H9 (cell line): Measurements from ENCODE around the gene CD244. TPM values are rescaled to one million over a fixed set of nuclear protein-coding genes. Genes with fewer than 3 reads are reported as not detected.

ENCODE experiments used
- DNase-seq: peaks from one replicate; pipeline ENCODE4 v3.0.0-alpha.2; 2017
- H2AFZ ChIP-seq: one replicate; pipeline ENCODE4 v1.6.1; 2013; ENCODE audit warnings: mild to moderate bottlenecking, low read length, control low read depth, moderate library complexity
- H2AK5ac ChIP-seq: 2 replicates; pipeline ENCODE4 v1.6.1; 2013; ENCODE audit warnings: low read length, control low read depth, mixed read lengths; ENCODE audit not compliant: insufficient read length
- H2BK120ac ChIP-seq: one replicate; pipeline ENCODE4 v1.6.1; 2013; ENCODE audit warnings: low read depth, mild to moderate bottlenecking, low read length, control low read depth, inconsistent platforms; ENCODE audit not compliant: poor library complexity, severe bottlenecking
- H2BK12ac ChIP-seq: 2 replicates; pipeline ENCODE4 v1.6.1; 2013; ENCODE audit warnings: low read length, control low read depth, mixed read lengths, low read depth; ENCODE audit not compliant: insufficient read length
- H2BK15ac ChIP-seq: 2 replicates; pipeline ENCODE4 v1.6.1; 2013; ENCODE audit warnings: low read depth, low read length, control low read depth
- H2BK20ac ChIP-seq: one replicate; pipeline ENCODE4 v1.6.1; 2013; ENCODE audit warnings: low read depth, mild to moderate bottlenecking, low read length, control low read depth, inconsistent platforms; ENCODE audit not compliant: poor library complexity, severe bottlenecking
- H2BK5ac ChIP-seq: 2 replicates; pipeline ENCODE4 v1.6.1; 2013; ENCODE audit warnings: low read length, control low read depth, mixed read lengths; ENCODE audit not compliant: insufficient read length
- H3K14ac ChIP-seq: 2 replicates; pipeline ENCODE4 v1.6.1; 2013; ENCODE audit warnings: low read length, control low read depth; ENCODE audit not compliant: insufficient read depth
- H3K18ac ChIP-seq: 2 replicates; pipeline ENCODE4 v1.6.1; 2013; ENCODE audit warnings: low read depth, mild to moderate bottlenecking, mixed read lengths, low read length, control low read depth; ENCODE audit not compliant: insufficient read length
- H3K23ac ChIP-seq: 2 replicates; pipeline ENCODE4 v1.6.1; 2013; ENCODE audit warnings: low read length, control low read depth, mixed read lengths, low read depth; ENCODE audit not compliant: insufficient read length
- H3K23me2 ChIP-seq: 2 replicates; pipeline ENCODE4 v1.6.1; 2013; ENCODE audit warnings: low read depth, mild to moderate bottlenecking, mixed read lengths, low read length, control low read depth; ENCODE audit not compliant: insufficient read length, poor library complexity, severe bottlenecking
- H3K27ac ChIP-seq: 2 replicates; pipeline ENCODE4 v1.5.1; 2013; ENCODE audit warnings: low read length, control low read depth, mixed read lengths, low read depth; ENCODE audit not compliant: insufficient read length
- H3K27me3 ChIP-seq: 2 replicates; pipeline ENCODE4 v1.6.1; 2013; ENCODE audit warnings: low read length, control low read depth, inconsistent platforms; ENCODE audit not compliant: insufficient read depth
- H3K4ac ChIP-seq: 2 replicates; pipeline ENCODE4 v1.6.1; 2013; ENCODE audit warnings: low read depth, mild to moderate bottlenecking, control low read depth, inconsistent platforms, low read length, moderate library complexity
- H3K4me1 ChIP-seq: 2 replicates; pipeline ENCODE4 v1.6.1; 2013; ENCODE audit warnings: low read length, control low read depth, inconsistent platforms; ENCODE audit not compliant: insufficient read depth
- H3K4me2 ChIP-seq: 2 replicates; pipeline ENCODE4 v1.6.1; 2013; ENCODE audit warnings: low read length, control low read depth, mixed read lengths; ENCODE audit not compliant: insufficient read length, insufficient read depth
- H3K56ac ChIP-seq: 2 replicates; pipeline ENCODE4 v1.6.1; 2013; ENCODE audit warnings: low read depth, mild to moderate bottlenecking, mixed read lengths, low read length, control low read depth; ENCODE audit not compliant: insufficient read length
- H3K79me1 ChIP-seq: 2 replicates; pipeline ENCODE4 v1.6.1; 2013; ENCODE audit warnings: low read depth, mild to moderate bottlenecking, moderate library complexity, low read length, control low read depth, inconsistent platforms; ENCODE audit not compliant: insufficient read depth, poor library complexity, severe bottlenecking
- H3K79me2 ChIP-seq: 2 replicates; pipeline ENCODE4 v1.6.1; 2013; ENCODE audit warnings: low read length, control low read depth, inconsistent platforms; ENCODE audit not compliant: insufficient read depth
- H3K9ac ChIP-seq: 2 replicates; pipeline ENCODE4 v1.6.1; 2013; ENCODE audit warnings: low read length, control low read depth, mixed read lengths; ENCODE audit not compliant: insufficient read length; ENCODE audit errors: extremely low read depth
- H3K9me3 ChIP-seq: one replicate; pipeline ENCODE4 v1.6.1; 2013; ENCODE audit warnings: low read depth, low read length, inconsistent platforms; ENCODE audit not compliant: control insufficient read depth
- H3T11ph ChIP-seq: one replicate; pipeline ENCODE4 v1.6.1; 2013; ENCODE audit warnings: mild to moderate bottlenecking, low read length, control low read depth, inconsistent platforms
- H4K20me1 ChIP-seq: one replicate; pipeline ENCODE4 v1.6.1; 2013; ENCODE audit not compliant: control insufficient read depth, insufficient read length, insufficient read depth
- H4K5ac ChIP-seq: 2 replicates; pipeline ENCODE4 v1.6.1; 2013; ENCODE audit warnings: low read depth, mild to moderate bottlenecking, mixed read lengths, low read length, control low read depth; ENCODE audit not compliant: insufficient read length
- H4K8ac ChIP-seq: replicated peaks from 2 replicates; pipeline ENCODE4 v1.6.1; 2013; ENCODE audit warnings: low read length, control low read depth, mixed read lengths, low read depth; ENCODE audit not compliant: insufficient read length
- H4K91ac ChIP-seq: 2 replicates; pipeline ENCODE4 v1.6.1; 2013; ENCODE audit warnings: low read depth, mild to moderate bottlenecking, moderate library complexity, mixed read lengths, low read length, control low read depth; ENCODE audit not compliant: insufficient read length
- H3K27ac Mint-ChIP-seq, 3 experiments: 2 replicates in 2 of 3; 3 replicates in 1 of 3; pipeline ENCODE4 v1.8.0; 2020 to 2021; ENCODE audit warnings: mixed read lengths in 3 of 3, mild to moderate bottlenecking in 1 of 3, moderate library complexity in 1 of 3
- H3K27me3 Mint-ChIP-seq: 2 replicates; pipeline ENCODE4 v1.8.0; 2021; ENCODE audit warnings: low read depth, mild to moderate bottlenecking, moderate library complexity, mixed read lengths
- H3K36me3 Mint-ChIP-seq, 3 experiments: 2 replicates in 2 of 3; 3 replicates in 1 of 3; pipeline ENCODE4 v1.8.0; 2020 to 2021; ENCODE audit warnings: low read depth in 3 of 3, mixed read lengths in 3 of 3; ENCODE audit not compliant: insufficient read depth in 1 of 3
- H3K4me1 Mint-ChIP-seq, 2 experiments: 2 replicates each; pipeline ENCODE4 v1.8.0; 2020; ENCODE audit warnings: mixed read lengths in 2 of 2
- H3K4me3 Mint-ChIP-seq, 2 experiments: 2 replicates in 1 of 2; 3 replicates in 1 of 2; pipeline ENCODE4 v1.8.0; 2020 to 2021; ENCODE audit warnings: mild to moderate bottlenecking in 2 of 2, mixed read lengths in 2 of 2, moderate library complexity in 1 of 2
- H3K9me3 Mint-ChIP-seq, 2 experiments: 2 replicates in 1 of 2; 3 replicates in 1 of 2; pipeline ENCODE4 v1.8.0; 2020; ENCODE audit warnings: mild to moderate bottlenecking in 2 of 2, mixed read lengths in 2 of 2, moderate library complexity in 1 of 2
- WGBS: extraction: QIAGEN DNeasy Blood & Tissue Kit; methylation state at CpG from one replicate; pipeline ENCODE4 v1.1.7; 2013; ENCODE audit warnings: missing lambda C conversion rate, low lambda C conversion rate, mixed read lengths; ENCODE audit not compliant: insufficient read length; ENCODE audit errors: extremely low coverage; 5-methylcytosine and 5-hydroxymethylcytosine counted together
- total RNA-seq: library from RNA; stranded (reverse); gene quantifications from 2 replicates; pipeline ENCODE4 v1.2.1, GENCODE V29; 2021
- TF ChIP-seq, protein P1 (sequence below): fragments of 200-600 bp; sonication (generic); conservative IDR thresholded peaks from 3 replicates; pipeline ENCODE4 v1.8.0; 2021; ENCODE audit warnings: antibody characterized with exemption, mild to moderate bottlenecking

Gene CD244
- total RNA-seq, 1 experiment from 2014 or later, result not detected

DNA sequence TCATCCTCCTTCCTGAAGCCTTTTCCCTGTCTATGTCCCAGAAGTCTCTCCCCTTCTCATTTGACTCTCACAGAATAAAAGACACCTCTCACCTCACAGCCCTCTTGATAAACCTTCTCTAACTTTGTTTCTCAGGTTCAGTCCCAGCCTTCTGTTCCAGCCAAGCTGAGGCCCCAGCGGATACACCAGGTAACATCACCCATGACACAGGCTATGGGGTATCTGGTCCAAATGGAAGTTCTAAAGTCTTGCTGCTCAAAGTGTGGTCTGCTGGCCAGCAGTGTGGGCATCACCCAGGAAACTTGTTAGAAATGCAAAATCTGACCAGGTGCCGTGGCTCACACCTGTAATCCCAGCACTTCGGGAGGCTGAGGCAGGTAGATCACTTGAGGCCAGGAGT is 43.5 kb downstream of the CD244 start:
- Histone ChIP-seq H3K4me2 (no peak overlapping the region), H2BK5ac (no peak overlapping the region), H3K4me1 (no peaks in the 10 kb centered on the region), H3K79me2 (no peaks in the 10 kb centered on the region), H3T11ph (no peak overlapping the region), H3K9me3 (no peaks in the 10 kb centered on the region), H3K23ac (no peak overlapping the region), H3K9ac (no peak overlapping the region), H4K20me1 (no peaks in the 10 kb centered on the region), H3K4ac (no peak overlapping the region), H2AK5ac (no peak overlapping the region), H3K23me2 (no peaks in the 10 kb centered on the region), H3K27ac (no peak overlapping the region), H2AFZ (no peak overlapping the region), H3K56ac (no peak overlapping the region), H3K27me3 (no peaks in the 10 kb centered on the region), H3K14ac (no peak overlapping the region), H2BK15ac (no peak overlapping the region), H3K79me1 (no peaks in the 10 kb centered on the region), H3K18ac (no peak overlapping the region), H2BK20ac (no peak overlapping the region), H4K5ac (no peak overlapping the region), H2BK120ac (no peak overlapping the region), H4K8ac (no peak overlapping the region), H4K91ac (no peak overlapping the region), H2BK12ac (no peak overlapping the region)
- Mint-ChIP-seq H3K9me3 (no peaks in the 10 kb centered on the region; a peak in 1 of 5 replicates), H3K4me1 (peaks cover 10 to 11% of the 10 kb centered on the region in 2 experiments), H3K36me3 (no peaks in the 10 kb centered on the region), H3K4me3 (no peak overlapping the region), H3K27me3 (no peaks in the 10 kb centered on the region; the same call in none of the 2 replicates), H3K27ac (no peak overlapping the region)
- TF ChIP-seq, protein P1, sequence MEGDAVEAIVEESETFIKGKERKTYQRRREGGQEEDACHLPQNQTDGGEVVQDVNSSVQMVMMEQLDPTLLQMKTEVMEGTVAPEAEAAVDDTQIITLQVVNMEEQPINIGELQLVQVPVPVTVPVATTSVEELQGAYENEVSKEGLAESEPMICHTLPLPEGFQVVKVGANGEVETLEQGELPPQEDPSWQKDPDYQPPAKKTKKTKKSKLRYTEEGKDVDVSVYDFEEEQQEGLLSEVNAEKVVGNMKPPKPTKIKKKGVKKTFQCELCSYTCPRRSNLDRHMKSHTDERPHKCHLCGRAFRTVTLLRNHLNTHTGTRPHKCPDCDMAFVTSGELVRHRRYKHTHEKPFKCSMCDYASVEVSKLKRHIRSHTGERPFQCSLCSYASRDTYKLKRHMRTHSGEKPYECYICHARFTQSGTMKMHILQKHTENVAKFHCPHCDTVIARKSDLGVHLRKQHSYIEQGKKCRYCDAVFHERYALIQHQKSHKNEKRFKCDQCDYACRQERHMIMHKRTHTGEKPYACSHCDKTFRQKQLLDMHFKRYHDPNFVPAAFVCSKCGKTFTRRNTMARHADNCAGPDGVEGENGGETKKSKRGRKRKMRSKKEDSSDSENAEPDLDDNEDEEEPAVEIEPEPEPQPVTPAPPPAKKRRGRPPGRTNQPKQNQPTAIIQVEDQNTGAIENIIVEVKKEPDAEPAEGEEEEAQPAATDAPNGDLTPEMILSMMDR, result no peak
- DNase-seq, result no peak
- WGBS, result no CpG with 5 or more reads among the region's 3 CpGs
